ENCODE results near the gene RFK.

DNA sequence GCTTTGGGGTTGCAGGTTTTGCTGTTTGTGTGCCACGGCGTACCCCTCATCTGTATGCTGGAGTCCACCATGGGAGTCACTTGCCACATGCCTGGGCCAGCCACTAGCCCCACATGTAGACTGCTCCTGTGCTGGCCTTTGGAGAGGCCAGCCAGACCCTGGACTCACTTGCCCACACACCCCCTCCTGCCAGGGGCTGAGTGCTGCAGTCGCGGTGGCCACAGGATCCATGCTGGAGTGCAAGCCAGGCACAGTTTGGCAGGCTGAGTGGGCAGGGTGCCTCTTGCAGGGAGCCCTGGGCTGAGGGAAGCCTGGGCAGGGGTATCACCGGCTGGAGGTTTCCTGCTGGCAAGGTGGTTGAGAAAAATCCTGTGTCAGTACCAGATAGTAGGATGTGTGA is 39.2 kb upstream of the RFK start:
- no peak for TF ChIP-seq EZH2 (IDR thresholded peaks at IDR 0.05)
- no peak for TF ChIP-seq POLR2AphosphoS5 (IDR thresholded peaks at IDR 0.05; ENCODE audit: borderline replicate concordance, low read depth, low read length)
- TF ChIP-seq FOXP2 (optimal IDR thresholded peaks at IDR 0.05; ENCODE audit: control extremely low read depth, extremely low read length, insufficient read depth) = no peak

All from SK-N-MC (cell line).